GM21529 (cell line): ENCODE data around the gene FABP3.
"Not testable (repeated sequence)": the region's sequence is repeated elsewhere in the genome, so short reads cannot be mapped to it uniquely, and the experiment has no call there.

ENCODE experiments used
- ATAC-seq: cut with Tn5 transposase; IDR thresholded peaks from one replicate; pipeline ENCODE4 v1.9.1; 2021; ENCODE audit not compliant: unreplicated experiment

Gene FABP3

DNA sequence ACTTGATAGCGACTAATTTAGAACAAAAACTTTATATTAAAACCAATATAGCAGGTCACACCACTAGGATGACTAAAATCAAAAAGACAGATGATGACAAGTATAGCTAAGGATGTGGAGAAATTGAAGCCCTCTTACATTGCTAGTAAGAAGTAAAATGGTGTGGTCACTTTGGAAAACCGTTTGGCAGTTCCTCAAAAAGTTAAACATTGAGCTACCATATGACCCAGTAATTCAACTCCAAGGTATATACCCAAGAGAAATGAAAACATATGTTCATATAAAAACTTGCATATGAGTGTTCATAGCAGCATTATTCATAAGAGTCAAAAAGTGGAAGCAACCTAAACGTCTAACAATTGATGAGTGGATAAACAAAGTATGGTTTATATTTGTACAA, 27.1 kb upstream of the FABP3 start:
- no peak for ATAC-seq

DNA sequence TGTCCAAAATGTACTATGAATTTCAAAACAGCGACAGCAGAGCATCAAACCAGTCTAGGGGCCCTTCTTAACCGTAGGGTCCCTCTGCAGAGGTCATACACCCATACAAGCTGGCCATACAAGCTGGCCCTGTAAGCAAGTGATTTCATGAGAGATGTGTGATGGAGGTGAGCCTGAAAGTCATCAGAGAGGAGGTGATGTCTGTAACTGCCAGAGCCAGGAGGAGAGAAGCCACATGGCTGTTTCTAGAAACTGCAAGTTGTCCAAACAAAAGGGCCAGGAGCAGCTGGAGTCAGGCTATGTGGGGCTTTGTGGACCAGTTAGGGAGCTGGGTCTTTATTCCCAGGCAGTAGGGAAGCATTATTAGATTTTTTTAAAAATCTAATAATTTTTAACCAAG, 25.4 kb upstream of the FABP3 start:
- ATAC-seq, result no peak

DNA sequence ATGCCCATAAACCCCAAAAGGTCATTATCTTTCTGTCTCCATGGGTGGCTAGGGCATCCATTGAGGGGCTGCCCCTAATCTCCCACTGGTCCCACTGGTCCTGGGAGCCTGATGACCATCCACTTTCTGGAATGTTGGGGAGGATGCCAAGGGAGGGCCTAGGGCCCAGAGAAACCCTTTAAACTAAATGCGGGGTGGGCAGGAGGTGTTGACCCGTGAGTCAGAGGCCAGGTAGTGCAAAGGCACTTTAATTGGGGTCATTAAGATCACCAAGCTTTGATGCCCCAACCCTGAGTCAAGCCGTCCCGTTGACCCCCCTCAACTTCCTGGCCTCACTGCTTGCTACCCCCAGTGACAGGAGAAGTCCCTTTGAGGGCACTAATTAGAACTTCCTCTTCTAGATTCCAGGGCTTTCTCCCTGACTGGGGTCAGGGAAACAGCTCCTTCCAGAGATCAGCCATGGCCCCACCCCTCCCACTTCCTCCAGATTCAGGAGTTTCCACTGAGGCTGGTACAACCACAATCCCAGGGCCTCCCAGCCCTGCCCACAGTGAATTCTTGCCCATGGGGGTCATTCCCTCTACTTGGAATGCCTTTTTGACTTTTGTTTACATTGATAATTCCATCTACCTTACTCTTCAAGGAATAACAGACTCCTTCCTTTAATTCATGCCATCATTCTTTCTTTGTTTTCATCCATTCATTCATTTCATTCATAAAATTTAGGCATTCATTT, 24.7 kb upstream of the FABP3 start:
- no peak for ATAC-seq

DNA sequence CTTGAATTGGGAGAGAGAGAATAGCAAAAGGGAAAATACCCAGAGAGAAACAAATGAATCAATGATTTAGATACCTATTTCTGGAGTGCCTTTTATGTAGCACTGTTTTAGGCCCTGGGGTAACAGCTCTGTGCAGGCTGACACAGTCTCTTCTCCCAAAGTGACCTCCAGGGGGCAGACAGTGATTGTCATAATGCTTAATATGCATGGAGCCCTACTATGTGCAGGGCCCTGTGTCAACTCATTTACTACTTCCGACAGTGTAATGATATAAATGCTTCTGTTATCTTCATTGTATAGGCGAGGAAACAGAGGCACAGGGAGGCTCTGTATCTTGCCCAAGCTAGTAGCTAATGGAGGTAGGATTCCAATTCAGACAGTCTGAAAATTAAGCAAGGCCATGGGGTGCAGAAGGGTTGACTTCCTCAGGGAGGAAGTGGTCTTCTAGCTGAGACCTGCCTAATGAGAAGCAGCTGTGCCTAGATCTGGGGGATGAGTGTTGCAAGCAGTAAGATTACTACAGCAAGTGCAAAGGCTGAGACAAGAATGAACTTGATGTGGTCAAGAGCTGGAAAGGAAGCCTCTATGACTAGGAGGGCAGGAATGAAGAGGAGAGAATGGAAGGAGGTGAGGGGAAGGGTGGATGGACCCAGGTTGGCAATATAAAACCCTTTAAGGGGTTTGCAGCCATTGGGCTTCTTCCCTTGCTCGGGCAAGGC, 23.9 kb upstream of the FABP3 start:
- no peak for ATAC-seq

DNA sequence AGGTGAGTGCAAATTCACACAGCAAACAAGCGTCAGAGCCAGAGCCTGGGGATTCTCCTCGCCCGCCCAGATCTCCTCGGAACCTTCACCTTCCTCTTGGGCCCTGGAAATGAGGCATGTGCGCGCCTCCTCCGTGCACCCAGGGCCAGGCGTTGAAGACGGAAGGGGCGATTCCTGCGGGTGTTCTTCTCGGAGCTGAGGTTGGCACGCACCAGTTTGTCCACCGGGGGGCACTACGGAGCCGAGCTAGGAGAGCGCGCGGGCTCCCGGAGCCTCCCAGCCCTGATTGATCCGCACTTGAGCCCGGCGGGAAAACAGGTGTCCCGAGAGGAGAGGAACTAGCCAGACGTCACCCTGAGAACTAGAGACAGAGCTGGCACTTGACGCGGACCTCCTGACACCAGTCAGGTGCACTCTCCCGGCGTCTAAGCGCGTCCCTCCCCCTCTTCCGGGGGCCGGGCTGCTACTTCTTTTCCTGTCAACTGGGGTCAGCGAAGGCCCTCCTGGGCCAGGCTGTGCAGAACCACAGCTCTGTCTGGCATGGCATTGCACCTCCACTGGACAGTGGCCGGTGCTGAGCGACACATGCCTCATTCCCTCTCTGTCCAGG, 21.8 kb upstream of the FABP3 start:
- peak; percentile 76 for ATAC-seq

DNA sequence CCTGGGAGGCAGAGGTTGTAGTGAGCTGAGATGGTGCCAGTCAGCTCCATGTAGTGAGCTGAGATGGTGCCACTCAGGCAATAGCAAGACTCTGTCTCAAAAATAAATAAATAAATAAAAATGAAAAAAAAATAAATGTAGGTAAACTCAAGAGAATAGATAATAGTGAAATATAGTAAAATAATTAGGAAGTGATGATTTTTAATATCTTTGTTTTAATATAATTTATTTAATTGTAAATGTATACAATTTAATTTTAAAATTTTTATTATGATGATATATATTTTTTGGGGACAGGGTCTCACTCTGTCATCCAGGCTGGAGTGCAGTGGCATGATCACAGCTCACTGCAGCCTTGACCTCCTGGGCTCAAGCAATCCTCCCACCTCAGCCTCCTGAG, 20.6 kb upstream of the FABP3 start:
- no peak for ATAC-seq

DNA sequence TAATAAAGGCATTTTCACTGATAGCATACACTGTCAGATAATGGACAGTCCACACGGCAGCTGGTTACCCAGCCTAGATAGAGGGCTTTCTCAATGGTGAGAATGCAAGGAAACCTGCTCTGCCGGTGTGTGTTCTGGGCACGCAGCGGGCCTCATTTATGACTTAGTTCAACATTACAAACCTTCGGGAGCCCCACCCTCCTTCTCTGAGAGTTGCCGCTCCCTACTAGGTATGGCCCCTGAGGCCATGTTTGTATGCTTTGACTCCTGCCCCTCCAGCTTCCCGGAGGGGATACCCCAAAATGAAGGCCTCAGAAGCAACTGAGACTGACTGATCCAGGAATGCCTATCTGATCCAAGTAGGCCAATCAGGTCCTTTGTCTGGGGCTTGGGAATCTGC, 17.2 kb upstream of the FABP3 start:
- ATAC-seq, result no peak

DNA sequence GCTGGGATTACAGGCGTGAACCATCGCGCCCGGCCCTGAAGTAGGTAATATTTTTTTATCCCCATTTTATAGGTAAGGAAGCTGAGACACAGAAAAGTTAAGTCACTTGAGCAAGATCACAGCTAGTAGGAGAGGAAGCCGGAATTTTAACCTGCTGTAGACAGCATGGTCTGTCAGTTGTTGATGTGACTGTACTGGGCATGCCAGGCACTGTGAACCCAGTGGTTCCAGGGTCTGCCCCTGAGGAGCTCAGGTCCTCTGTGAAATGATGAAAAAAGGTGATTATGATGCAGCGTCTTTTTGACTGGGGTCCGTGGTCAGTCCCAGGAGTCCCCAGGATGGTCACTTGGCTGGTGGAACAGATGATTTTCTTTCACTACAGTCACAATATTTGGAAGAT, 16.7 kb upstream of the FABP3 start:
- ATAC-seq, result no peak

DNA sequence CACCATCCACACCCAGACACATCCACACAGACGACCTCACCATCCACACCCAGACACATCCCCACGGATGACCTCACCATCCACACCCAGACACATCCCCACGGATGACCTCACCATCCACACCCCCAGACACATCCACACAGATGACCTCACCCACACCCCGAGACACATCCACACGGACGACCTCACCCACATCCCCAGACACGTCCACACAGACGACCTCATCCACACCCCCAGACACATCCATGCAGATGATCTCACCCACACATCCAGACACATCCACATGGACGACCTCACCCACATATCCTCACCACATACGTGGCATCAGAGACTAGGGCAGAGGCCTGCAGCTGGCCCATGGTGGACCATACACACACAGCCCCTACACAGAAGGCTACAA, 14.7 kb upstream of the FABP3 start:
- ATAC-seq, result no peak

DNA sequence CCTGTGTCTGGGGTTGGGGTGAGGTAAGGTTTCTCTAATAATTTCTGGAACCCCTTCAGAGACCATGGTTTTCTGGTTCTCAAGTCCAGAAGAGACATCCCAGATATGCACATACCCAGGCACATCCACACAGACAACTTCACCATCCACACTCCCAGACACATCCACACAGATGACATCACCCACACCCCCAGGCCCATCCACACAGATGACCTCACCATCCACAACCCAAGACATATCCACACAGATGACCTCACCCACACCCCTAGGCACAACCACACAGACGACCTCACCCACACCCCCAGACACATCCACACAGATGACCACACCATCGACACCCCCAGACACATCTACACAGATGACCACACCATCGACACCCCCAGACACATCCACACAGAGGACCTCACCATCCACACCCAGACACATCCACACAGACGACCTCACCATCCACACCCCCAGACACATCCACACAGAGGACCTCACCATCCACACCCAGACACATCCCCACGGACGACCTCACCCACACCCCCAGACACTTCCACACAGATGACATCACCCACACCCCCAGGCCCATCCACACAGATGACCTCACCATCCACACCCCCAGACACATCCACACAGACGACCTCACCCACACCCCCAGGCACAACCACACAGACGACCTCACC, 13.8 kb upstream of the FABP3 start:
- not testable (repeated sequence) for ATAC-seq

DNA sequence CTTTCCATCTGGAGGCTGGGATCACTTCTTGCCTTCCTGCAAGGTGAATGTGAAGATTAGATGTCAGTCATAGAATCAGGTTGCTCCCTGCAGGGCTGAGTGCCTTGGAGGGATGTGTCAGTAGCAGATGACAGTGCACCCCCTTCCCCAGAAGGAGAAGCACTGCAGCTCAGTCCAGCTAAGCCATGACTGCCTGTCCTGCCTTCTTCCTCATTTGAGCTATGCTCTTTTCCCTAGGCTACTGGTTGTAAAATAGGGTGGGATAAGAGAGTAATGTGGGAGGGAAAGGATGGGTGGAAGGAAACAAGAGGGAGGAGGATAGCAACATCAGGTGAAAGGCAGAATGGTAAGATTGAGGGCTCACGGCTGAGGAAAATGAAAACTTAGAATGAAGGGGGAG, 11.1 kb upstream of the FABP3 start:
- ATAC-seq, result no peak

DNA sequence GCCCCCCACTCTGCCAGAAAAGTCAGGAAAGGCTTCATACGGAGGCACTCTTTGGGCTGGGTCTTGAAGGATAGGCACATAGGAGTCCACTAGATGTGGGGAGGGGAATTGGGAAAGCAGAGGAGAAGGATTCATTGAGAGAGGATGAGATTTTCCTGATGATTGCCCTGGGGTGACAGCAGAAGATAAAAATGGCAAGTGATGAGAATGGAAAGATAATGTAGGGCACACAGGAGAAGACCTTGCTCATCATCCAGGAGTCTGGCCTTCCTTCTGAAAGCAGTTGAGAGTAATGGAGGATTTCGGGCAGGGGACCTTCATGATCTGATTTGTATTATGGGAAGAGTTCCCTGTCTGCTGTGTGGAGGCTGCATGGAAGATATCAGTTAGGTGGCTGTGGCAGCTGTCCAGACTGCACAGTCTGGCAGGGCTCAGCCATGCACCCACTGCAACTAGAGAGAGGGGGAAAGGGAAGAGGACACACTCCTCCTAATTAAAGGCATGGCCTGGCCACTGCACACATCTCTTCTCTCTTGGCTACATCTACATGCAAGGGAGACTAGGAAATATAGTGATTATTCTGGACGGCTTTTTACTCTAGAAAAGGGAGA, 9.6 kb upstream of the FABP3 start:
- no peak for ATAC-seq

DNA sequence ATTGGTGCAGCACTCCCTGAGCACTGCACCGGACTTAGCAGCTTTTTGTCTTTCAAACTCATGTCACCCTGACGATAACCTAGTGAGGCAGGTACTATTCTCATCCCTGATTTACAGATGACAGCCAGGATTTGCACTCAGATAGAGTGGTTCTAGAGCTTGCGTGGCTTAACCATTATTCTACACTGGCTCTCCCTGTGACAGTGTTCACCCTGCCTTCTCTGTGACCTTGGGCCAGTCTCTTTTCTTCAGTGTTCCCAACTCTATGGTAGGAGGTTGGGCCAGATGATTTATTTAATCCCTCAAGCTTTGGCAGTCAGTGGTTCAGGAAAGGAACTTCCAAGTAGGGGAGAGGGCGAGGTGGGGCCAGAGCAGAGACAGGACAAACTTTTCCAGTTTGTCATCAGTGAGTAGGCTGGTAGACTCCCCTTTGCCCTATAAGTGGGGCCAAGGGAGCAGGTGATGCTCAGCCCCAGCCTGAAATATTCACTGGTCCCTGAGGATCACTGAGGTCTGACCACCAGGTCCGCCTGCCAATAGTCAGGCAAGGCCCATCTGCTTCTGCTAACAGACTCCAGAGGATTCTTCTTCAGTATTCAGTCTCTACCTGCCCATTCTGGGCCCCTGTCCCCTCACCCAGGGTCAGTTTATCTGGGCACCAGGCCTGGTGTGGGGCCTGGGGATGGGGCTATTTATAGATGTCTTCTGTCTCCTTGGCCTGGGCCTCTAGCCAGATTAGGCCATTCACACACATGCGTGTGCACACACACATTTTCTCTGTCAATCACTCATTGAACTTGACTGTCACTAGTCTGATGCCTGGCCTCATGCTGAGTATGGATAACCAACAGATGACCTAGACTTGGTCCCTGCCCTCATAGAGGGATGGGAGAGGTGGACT, 8.8 kb upstream of the FABP3 start:
- no peak for ATAC-seq

DNA sequence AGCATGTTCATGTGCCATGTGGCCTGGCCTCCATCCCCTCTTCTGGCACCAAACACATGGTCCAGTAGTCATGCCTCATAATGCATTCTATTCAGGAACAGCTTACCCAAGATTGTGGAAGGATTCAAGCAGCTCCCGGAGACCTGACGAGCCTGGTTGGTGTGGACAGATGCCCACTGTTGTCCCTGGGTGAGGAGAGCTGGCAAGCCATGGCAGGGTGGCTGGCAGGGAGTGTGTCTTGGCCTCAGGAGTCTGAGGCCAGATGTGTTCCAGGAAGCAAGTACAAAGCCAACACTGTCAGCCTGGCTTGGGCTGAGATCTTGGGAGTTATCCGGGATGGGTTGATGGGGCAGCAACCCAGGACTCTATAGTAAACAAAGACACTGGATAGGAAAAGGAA, 7.3 kb upstream of the FABP3 start:
- ATAC-seq, result no peak

DNA sequence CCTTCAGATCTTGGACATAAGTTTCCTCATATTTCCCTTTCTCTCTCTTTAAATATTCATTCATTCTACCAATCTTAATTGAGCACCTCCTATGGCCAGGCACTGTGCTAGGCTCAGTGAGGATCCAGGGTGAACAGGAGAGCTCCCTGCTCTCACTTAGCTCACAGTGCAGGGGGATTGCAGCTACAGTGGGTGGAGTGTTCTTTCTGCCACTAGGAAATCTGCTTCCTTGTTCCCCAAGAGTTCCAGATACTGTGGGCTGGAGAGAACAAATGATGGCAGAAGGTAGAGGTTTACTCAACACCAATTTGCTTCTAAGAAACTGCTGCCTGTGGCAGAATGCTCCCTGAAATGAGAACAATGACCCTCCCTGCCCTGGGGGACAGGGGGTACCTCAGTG, 5.1 kb upstream of the FABP3 start:
- ATAC-seq, result no peak

DNA sequence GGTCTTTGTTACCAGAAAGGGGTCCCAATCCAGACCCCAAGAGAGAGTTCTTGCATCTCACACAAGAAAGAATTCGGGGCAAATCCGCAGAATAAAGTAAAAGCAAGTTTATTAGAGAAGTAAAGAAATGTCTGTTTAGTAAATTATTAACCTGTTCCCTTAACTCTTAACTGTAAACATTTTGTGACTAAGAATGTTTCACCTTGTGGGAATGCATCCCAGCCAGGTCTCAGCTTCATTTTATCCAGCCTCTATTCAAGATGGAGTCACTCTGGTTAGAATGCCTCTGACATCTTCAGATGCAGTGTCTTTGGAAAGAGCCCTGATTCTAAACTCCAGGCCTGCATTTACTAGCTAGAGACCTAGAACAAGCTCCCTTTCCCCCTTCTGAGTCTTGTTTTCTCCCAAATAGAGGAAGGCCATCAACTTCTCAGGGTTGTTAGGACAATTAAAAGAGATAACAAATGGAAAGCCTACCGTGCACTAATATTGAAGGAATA, 4.5 kb upstream of the FABP3 start:
- no peak for ATAC-seq

DNA sequence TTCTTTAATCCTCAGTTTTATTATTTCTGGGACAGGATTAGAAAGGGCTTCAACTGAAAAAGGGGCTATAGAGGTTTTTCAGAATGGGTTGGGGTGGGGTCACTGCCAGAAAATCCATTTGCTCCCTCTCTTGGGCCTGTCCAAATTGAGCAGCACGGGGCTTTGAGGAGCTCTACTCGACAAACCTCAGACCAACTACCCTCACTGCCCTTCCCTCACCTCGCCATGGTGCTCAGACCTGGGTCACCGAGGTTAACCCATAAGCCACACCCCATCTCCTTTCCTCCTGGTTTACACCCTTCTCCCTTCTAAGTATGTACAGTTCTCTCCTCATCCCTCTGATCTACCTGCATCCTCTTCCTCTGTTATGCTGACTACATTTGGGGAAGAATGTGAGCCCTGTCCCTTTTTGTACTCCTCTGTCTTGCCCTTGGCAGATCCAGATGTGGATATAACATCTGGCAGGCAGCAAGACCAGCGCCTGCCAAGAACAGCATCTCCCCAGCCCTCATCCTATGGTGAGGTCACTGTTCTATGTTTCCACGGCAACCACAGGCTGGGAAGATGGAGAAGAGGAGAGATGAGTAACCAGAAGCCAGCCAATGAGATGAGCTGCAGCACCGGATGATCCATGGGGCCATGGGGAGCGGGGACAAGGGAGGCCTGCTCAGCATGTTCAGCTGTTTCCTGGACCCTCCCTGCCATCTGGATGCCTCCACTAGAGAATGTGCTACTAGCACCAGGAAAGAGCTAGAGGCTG, 3.7 kb upstream of the FABP3 start:
- ATAC-seq, result no peak

DNA sequence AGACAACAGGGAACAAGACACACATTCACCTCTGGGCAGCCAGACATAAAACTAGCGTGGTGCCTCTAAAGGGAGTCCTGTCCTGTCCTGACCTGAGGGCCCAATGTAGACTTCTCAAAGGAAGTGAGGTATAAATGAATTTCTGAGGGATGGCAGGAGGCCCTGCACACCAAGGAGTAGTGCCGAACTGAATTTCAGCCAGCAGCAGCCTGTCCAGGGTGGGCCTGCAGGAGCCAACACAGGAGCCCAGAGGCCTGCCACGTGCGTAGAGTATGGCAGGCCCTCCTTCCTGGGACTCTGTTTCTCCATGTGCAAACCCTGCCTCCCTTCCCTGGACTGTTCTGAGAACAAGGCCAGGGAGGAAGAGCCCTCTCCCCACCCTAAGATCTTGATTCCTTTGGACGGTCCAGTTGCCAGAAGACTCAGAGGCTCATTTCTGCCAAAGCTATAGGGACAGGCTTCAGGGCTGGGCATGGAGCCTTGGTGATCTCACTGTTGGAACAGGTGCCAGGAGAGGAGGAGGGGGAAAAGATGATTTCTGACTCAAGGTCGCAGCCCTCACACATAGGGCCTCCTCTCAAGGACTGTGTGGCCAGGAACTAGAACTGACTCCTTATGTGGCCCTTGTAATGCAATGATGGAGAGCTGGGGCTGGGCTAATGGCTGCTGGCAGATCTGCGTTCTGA, 1.8 kb upstream of the FABP3 start:
- no peak for ATAC-seq

DNA sequence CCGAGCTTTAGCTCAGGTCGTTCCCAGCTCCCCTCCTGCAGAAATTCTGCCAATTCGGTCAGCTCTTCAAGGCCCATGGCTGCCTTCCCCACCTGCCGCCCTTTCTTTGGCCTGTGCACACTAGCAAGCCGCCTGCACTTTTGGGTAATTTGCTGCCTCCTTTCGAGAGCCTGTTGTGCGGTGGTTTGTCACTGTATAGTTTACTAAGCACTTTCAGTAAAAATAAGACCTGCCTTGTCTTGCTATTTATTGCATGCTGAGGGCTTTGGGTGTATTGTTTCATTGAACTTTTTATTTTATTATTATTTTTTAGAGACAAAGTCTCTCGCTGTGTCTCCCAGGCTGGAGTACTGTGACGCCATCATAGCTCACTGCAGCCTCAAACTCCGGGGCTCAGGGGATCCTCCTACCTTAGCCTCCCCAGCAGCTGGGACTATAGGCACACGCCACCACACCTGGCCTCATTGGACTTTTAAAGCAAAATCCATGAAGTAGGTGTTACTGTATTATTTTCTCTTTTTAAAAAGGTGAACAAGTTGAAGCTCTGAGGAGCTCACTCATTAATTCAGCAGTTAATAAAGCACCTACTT, 1.1 kb upstream of the FABP3 start:
- no peak for ATAC-seq
